ENCODE data around the gene EIF2A. TPM values are rescaled to one million over a fixed set of nuclear protein-coding genes. Genes with fewer than 3 reads are reported as not detected.
A peak's percentile ranks its signal among the peaks of the same experiment; 100 is the strongest.

The EIF2A gene
- total RNA-seq, 4 donors from 2014 or later = 98.4 to 178 (median 140) TPM

GRCh38 chr3:150520408-150520807 is 26.2 kb upstream of the EIF2A start:
- Histone ChIP-seq H3K9me3 (no peaks in the 10 kb centered on the region), H3K4me3 (no peak overlapping the region), H3K4me1 (no peaks in the 10 kb centered on the region), H3K27me3 (no peaks in the 10 kb centered on the region), H3K27ac (no peak overlapping the region), H3K36me3 (no peaks in the 10 kb centered on the region)
- ATAC-seq = no peak
- TF ChIP-seq EP300 (IDR thresholded peaks at IDR 0.05) (no peak), CTCF (IDR thresholded peaks at IDR 0.05) (no peak), POLR2AphosphoS5 (IDR thresholded peaks at IDR 0.05) (no peak), POLR2A (IDR thresholded peaks at IDR 0.05) (no peak)
- 70 to 89% methylated on average over 2 to 6 of the region's 24 CpGs for WGBS, 2 donors (ENCODE audit: low coverage in 1 of 2)

GRCh38 chr3:150521463-150521862 is 25.1 kb upstream of the EIF2A start:
- TF ChIP-seq CTCF (IDR thresholded peaks at IDR 0.05) = no peak
- TF ChIP-seq EP300 (IDR thresholded peaks at IDR 0.05) = no peak
- no peak for TF ChIP-seq POLR2AphosphoS5 (IDR thresholded peaks at IDR 0.05)
- no peak for TF ChIP-seq POLR2A (IDR thresholded peaks at IDR 0.05)
- WGBS, 2 donors (ENCODE audit: low coverage in 1 of 2) = 41 to 60% methylated on average over 2 of the region's 2 CpGs
- no peak for ATAC-seq

GRCh38 chr3:150523538-150523937 is 23.0 kb upstream of the EIF2A start:
- no peaks in the 10 kb centered on the region for H3K27me3 ChIP-seq
- WGBS, 2 donors (ENCODE audit: low coverage in 1 of 2) = 55 to 91% methylated on average over 2 of the region's 2 CpGs
- H3K36me3 ChIP-seq = no peaks in the 10 kb centered on the region
- H3K27ac ChIP-seq = no peak overlapping the region
- TF ChIP-seq EP300 (IDR thresholded peaks at IDR 0.05) = no peak
- no peak for TF ChIP-seq CTCF (IDR thresholded peaks at IDR 0.05)
- TF ChIP-seq POLR2AphosphoS5 (IDR thresholded peaks at IDR 0.05) = no peak
- TF ChIP-seq POLR2A (IDR thresholded peaks at IDR 0.05) = no peak
- H3K9me3 ChIP-seq = no peaks in the 10 kb centered on the region
- H3K4me1 ChIP-seq = no peaks in the 10 kb centered on the region
- ATAC-seq = no peak
- H3K4me3 ChIP-seq = no peak overlapping the region

More at GRCh38 chr3:150521463-150521862, 25.1 kb upstream of the EIF2A start:
- H3K9me3 ChIP-seq = no peaks in the 10 kb centered on the region
- no peaks in the 10 kb centered on the region for H3K4me1 ChIP-seq
- no peaks in the 10 kb centered on the region for H3K27me3 ChIP-seq
- H3K4me3 ChIP-seq = no peak overlapping the region
- no peak overlapping the region for H3K27ac ChIP-seq
- H3K36me3 ChIP-seq = no peaks in the 10 kb centered on the region

GRCh38 chr3:150527464-150528255 is 18.9 kb upstream of the EIF2A start:
- H3K36me3 ChIP-seq = no peaks in the 10 kb centered on the region
- no peaks in the 10 kb centered on the region for H3K4me1 ChIP-seq
- no peak overlapping the region for H3K27ac ChIP-seq
- no peaks in the 10 kb centered on the region for H3K27me3 ChIP-seq
- no peaks in the 10 kb centered on the region for H3K9me3 ChIP-seq
- WGBS, 2 donors (ENCODE audit: low coverage in 1 of 2) = 50 to 61% methylated on average over 7 to 10 of the region's 10 CpGs
- ATAC-seq = no peak
- no peak for TF ChIP-seq POLR2AphosphoS5 (IDR thresholded peaks at IDR 0.05)
- no peak for TF ChIP-seq CTCF (IDR thresholded peaks at IDR 0.05)
- no peak for TF ChIP-seq EP300 (IDR thresholded peaks at IDR 0.05)
- TF ChIP-seq POLR2A (IDR thresholded peaks at IDR 0.05) = no peak
- no peak overlapping the region for H3K4me3 ChIP-seq

GRCh38 chr3:150528354-150528797 is 18.2 kb upstream of the EIF2A start:
- Histone ChIP-seq H3K36me3 (no peaks in the 10 kb centered on the region), H3K4me3 (no peak overlapping the region), H3K9me3 (no peaks in the 10 kb centered on the region), H3K27me3 (no peaks in the 10 kb centered on the region), H3K4me1 (no peaks in the 10 kb centered on the region), H3K27ac (no peak overlapping the region)
- peak in 1 of 4 experiments; percentile 18 for TF ChIP-seq CTCF (IDR thresholded peaks at IDR 0.05)
- no peak for TF ChIP-seq POLR2A (IDR thresholded peaks at IDR 0.05)
- no peak for TF ChIP-seq POLR2AphosphoS5 (IDR thresholded peaks at IDR 0.05)
- 11 to 19% methylated on average over 2 of the region's 2 CpGs for WGBS, 2 donors (ENCODE audit: low coverage in 1 of 2)
- ATAC-seq = no peak

Measured in gastroesophageal sphincter (tissue), 4 donors.